ENCODE results near the gene TKTL1. TPM values are rescaled to one million over a fixed set of nuclear protein-coding genes. Genes with fewer than 3 reads are reported as not detected.

TKTL1 gene
- total RNA-seq, 2 experiments from 2014 or later: 0.06 to 0.78 TPM

DNA sequence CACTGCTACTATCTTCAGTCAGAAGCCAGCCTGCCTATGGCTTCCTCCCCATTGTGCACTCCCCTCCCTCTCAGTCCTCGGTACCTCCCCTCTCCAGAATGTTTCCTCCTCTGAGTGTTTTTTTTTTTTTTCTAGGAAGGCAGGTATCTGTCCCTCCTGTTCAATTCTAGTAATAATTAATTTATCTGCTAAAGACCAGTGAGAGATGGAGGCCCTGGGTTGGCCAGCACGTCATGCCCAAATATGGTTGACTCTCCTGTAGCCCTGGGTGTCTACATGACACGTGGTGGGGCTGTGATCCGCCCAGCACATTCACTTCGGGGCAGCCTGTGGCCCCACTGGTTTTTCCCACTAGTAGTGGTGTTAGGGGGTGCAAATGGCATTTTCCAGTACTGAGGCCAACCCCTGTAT lies 77.0 kb downstream of the TKTL1 start:
- ChIA-PET CTCF (ENCODE audit: unreplicated experiment) (no interaction called here), POLR2A (no interaction called here)
- H3K9me3 ChIP-seq (ENCODE audit: low read length): no peaks in the 10 kb centered on the region
- H3K4me3 ChIP-seq (ENCODE audit: low read depth, low read length, poor library complexity, severe bottlenecking): no peak overlapping the region
- H3K79me2 ChIP-seq (ENCODE audit: insufficient read depth, low read depth, low read length): peaks cover 16% of the 10 kb centered on the region; the same call in 1 of the 2 replicates
- no peak for TF ChIP-seq EZH2phosphoT487 (IDR thresholded peaks at IDR 0.05; ENCODE audit: borderline replicate concordance, low read depth, low read length)
- TF ChIP-seq, protein P1, sequence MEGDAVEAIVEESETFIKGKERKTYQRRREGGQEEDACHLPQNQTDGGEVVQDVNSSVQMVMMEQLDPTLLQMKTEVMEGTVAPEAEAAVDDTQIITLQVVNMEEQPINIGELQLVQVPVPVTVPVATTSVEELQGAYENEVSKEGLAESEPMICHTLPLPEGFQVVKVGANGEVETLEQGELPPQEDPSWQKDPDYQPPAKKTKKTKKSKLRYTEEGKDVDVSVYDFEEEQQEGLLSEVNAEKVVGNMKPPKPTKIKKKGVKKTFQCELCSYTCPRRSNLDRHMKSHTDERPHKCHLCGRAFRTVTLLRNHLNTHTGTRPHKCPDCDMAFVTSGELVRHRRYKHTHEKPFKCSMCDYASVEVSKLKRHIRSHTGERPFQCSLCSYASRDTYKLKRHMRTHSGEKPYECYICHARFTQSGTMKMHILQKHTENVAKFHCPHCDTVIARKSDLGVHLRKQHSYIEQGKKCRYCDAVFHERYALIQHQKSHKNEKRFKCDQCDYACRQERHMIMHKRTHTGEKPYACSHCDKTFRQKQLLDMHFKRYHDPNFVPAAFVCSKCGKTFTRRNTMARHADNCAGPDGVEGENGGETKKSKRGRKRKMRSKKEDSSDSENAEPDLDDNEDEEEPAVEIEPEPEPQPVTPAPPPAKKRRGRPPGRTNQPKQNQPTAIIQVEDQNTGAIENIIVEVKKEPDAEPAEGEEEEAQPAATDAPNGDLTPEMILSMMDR (conservative IDR thresholded peaks at IDR 0.05; ENCODE audit: low read length): no peak
- no peaks in the 10 kb centered on the region for H3K9me2 ChIP-seq (ENCODE audit: insufficient read depth, low read length)
- peak overlapping the region; percentile 73; the same call in 1 of the 2 replicates for H3K4me2 ChIP-seq (ENCODE audit: low read length)
- no peak overlapping the region for H3K27ac ChIP-seq (ENCODE audit: low read depth, low read length, poor library complexity, severe bottlenecking)
- H4K20me1 ChIP-seq (ENCODE audit: insufficient read depth, low read length): 0 out of 2 replicates have a peak, but pooled peaks cover 3% of the 10 kb centered on the region
- peaks cover 43% of the 10 kb centered on the region for H3K4me1 ChIP-seq (ENCODE audit: insufficient read depth, low read length, poor library complexity, severe bottlenecking)
- no TSS peak for BruUV-seq (replicated peaks)
- no peak overlapping the region for H2AFZ ChIP-seq (ENCODE audit: low read length)
- intact Hi-C loops (cut with micrococcal nuclease; ENCODE audit: unreplicated experiment): loop anchor here (10.0 kb wide), 1 partner anchor 448 kb away; the partner anchor contains the start of gene ARHGAP4
- DNase-seq (ENCODE audit: low spot score): no peak
- H3K36me3 ChIP-seq (ENCODE audit: insufficient read depth, low read length): no peaks in the 10 kb centered on the region

DNA sequence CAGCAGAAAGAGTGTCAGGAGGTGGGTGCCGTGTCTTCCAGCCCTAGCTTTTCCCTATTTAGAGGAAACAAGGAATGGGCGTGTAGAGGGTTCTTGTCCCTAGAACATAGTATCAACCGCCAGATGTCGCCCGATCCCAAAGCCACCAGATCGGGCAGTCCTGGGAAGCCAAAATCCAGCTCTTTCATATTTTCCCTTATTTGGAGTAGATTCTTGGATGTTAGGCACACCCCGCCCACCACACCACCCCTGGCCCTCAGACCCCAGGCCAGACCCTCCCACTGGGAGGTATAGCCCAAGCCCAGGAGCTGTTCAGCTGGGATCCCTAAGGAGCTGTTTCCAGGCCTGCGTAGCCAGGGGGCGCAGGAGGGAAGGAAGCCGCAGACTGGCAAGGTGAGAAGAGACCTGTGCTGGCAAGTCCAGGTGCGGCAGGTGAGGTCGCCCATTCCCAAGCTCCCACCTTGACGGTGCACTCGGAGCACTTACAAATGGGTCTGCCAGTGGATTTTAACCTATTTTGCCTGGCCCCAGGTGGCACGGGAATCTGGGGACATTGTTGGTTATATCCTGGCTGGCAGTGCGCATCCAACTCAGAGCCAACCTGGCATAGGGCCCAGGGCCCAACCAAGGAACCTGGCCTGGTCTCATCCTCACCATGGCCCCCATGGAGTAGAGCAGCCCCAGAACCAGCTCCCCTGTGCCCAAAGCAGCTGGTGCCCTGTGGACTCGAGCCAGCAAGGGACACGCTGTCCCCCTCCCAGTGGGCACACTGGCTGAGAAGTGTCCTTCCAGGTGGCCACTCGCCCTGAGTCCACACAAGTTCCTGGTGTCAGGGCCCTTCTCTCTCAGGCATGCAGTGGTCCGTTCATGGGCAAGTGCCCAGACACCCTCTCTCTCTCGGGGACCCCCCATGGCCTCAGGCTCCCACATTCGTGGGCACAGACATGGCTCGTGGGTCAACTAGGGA lies 78.0 kb downstream of the TKTL1 start:
- Histone ChIP-seq H4K20me1 (ENCODE audit: insufficient read depth, low read length) (0 out of 2 replicates have a peak, but pooled peaks cover 3% of the 10 kb centered on the region), H3K36me3 (ENCODE audit: insufficient read depth, low read length) (no peaks in the 10 kb centered on the region), H3K79me2 (ENCODE audit: insufficient read depth, low read depth, low read length) (peaks cover 16% of the 10 kb centered on the region; the same call in 1 of the 2 replicates), H3K4me2 (ENCODE audit: low read length) (peak overlapping the region; percentile 51), H2AFZ (ENCODE audit: low read length) (no peak overlapping the region), H3K4me3 (ENCODE audit: low read depth, low read length, poor library complexity, severe bottlenecking) (no peak overlapping the region), H3K27ac (ENCODE audit: low read depth, low read length, poor library complexity, severe bottlenecking) (no peak overlapping the region), H3K9me3 (ENCODE audit: low read length) (no peaks in the 10 kb centered on the region), H3K9me2 (ENCODE audit: insufficient read depth, low read length) (no peaks in the 10 kb centered on the region), H3K4me1 (ENCODE audit: insufficient read depth, low read length, poor library complexity, severe bottlenecking) (peaks cover 43% of the 10 kb centered on the region)
- intact Hi-C loops (cut with micrococcal nuclease; ENCODE audit: unreplicated experiment): loop anchor here (2.0 to 10.0 kb wide), 2 partner anchors 53 to 449 kb away; partner anchors contain the start of gene ARHGAP4
- no peak for TF ChIP-seq EZH2phosphoT487 (IDR thresholded peaks at IDR 0.05; ENCODE audit: borderline replicate concordance, low read depth, low read length)
- TF ChIP-seq, protein P1 (conservative IDR thresholded peaks at IDR 0.05; ENCODE audit: low read length): 0 out of 2 replicates have a peak, but pooled peaks have one; percentile 5
- ChIA-PET CTCF (ENCODE audit: unreplicated experiment) (no interaction called here), POLR2A (interaction anchor here (0.5 kb wide), 1 partner anchor 151 kb away, joined by 4 read pairs; no protein-coding TSS in a partner anchor)
- no TSS peak for BruUV-seq (replicated peaks)
- DNase-seq (ENCODE audit: low spot score): no peak
